Liver (tissue), 9 donors: ENCODE data around the gene TUBB2A. TPM values are rescaled to one million over a fixed set of nuclear protein-coding genes. Genes with fewer than 3 reads are reported as not detected.

ENCODE experiments used
- DNase-seq: peaks from one replicate; pipeline ENCODE4 v3.0.0-alpha.2; 2017; ENCODE audit warnings: low spot score
- H3K27ac ChIP-seq, 2 donors: one replicate each; pipeline ENCODE4 v1.7.0; 2013; ENCODE audit warnings: inconsistent platforms in 2 of 2, low read length in 2 of 2, control low read depth in 1 of 2, low read depth in 1 of 2, mild to moderate bottlenecking in 1 of 2
- H3K27me3 ChIP-seq, 4 donors: one replicate each; pipeline versions ENCODE4 v1.6.1 to v1.7.0; 2013; ENCODE audit warnings: low read length in 3 of 4, inconsistent platforms in 1 of 4, mild to moderate bottlenecking in 1 of 4, moderate library complexity in 1 of 4; ENCODE audit not compliant: control insufficient read depth in 4 of 4, insufficient read depth in 4 of 4
- H3K36me3 ChIP-seq, 4 donors: one replicate each; pipeline versions ENCODE4 v1.6.1 to v1.7.0; 2013; ENCODE audit warnings: low read length in 3 of 4, mild to moderate bottlenecking in 3 of 4, low read depth in 1 of 4, moderate library complexity in 1 of 4; ENCODE audit not compliant: control insufficient read depth in 4 of 4, insufficient read depth in 3 of 4
- H3K4me1 ChIP-seq, 4 donors: one replicate each; pipeline versions ENCODE4 v1.6.1 to v1.7.0; 2013; ENCODE audit warnings: low read length in 3 of 4, mild to moderate bottlenecking in 3 of 4, moderate library complexity in 1 of 4; ENCODE audit not compliant: control insufficient read depth in 4 of 4, insufficient read depth in 4 of 4
- H3K4me3 ChIP-seq, 3 donors: one replicate each; pipeline versions ENCODE4 v1.6.1 to v1.7.0; 2013; ENCODE audit warnings: low read length in 3 of 3, control low read depth in 1 of 3, low read depth in 1 of 3, mild to moderate bottlenecking in 1 of 3
- H3K9ac ChIP-seq, 2 donors: one replicate each; pipeline ENCODE4 v1.7.0; 2013; ENCODE audit warnings: low read length in 2 of 2, mild to moderate bottlenecking in 2 of 2, moderate library complexity in 2 of 2, control low read depth in 1 of 2, low read depth in 1 of 2
- H3K9me3 ChIP-seq, 4 donors: one replicate each; pipeline versions ENCODE4 v1.6.1 to v1.7.0; 2013; ENCODE audit warnings: low read length in 3 of 4; ENCODE audit not compliant: control insufficient read depth in 4 of 4
- ATF3 ChIP-seq: IDR thresholded peaks from 2 replicates; pipeline ENCODE4 v1.6.1; 2016; ENCODE audit warnings: antibody characterized with exemption
- CTCF ChIP-seq: fragments of 150-350 bp; IDR thresholded peaks from 2 replicates; pipeline ENCODE4 v1.5.1; 2017; ENCODE audit warnings: improper control_type of control experiment, low read depth, low read length; ENCODE audit not compliant: missing input control
- EGR1 ChIP-seq, 2 donors: IDR thresholded peaks; 2 replicates each; pipeline ENCODE4 v1.6.1; 2016 to 2018; ENCODE audit warnings: antibody characterized with exemption in 2 of 2, low read depth in 2 of 2
- FOXA1 ChIP-seq: IDR thresholded peaks from 2 replicates; pipeline ENCODE4 v1.6.1; 2016; ENCODE audit warnings: antibody characterized with exemption
- FOXA2 ChIP-seq: IDR thresholded peaks from 2 replicates; pipeline ENCODE4 v1.6.1; 2016; ENCODE audit warnings: antibody characterized with exemption
- GABPA ChIP-seq, 2 donors: IDR thresholded peaks in 1 of 2; conservative IDR thresholded peaks in 1 of 2; 2 replicates each; pipeline ENCODE4 v1.6.1; 2016; ENCODE audit warnings: antibody characterized with exemption in 2 of 2, mild to moderate bottlenecking in 1 of 2, moderate library complexity in 1 of 2
- HNF4A ChIP-seq, 2 donors: conservative IDR thresholded peaks; 2 replicates each; pipeline ENCODE4 v1.6.1; 2016; ENCODE audit warnings: antibody characterized with exemption in 2 of 2, mild to moderate bottlenecking in 2 of 2
- HNF4G ChIP-seq: IDR thresholded peaks from 2 replicates; pipeline ENCODE4 v1.6.1; 2016; ENCODE audit warnings: antibody characterized with exemption
- JUND ChIP-seq, 2 donors: IDR thresholded peaks; 2 replicates each; pipeline ENCODE4 v1.6.1; 2016; ENCODE audit warnings: antibody characterized with exemption in 2 of 2
- NR2F2 ChIP-seq: IDR thresholded peaks from 2 replicates; pipeline ENCODE4 v1.6.1; 2016; ENCODE audit warnings: antibody characterized with exemption
- RAD21 ChIP-seq, 2 donors: IDR thresholded peaks; 2 replicates each; pipeline ENCODE4 v1.6.1; 2016; ENCODE audit warnings: antibody characterized with exemption in 2 of 2, mild to moderate bottlenecking in 2 of 2
- REST ChIP-seq: IDR thresholded peaks from 2 replicates; pipeline ENCODE4 v1.6.1; 2016; ENCODE audit warnings: antibody characterized with exemption, mild to moderate bottlenecking
- RXRA ChIP-seq, 2 donors: IDR thresholded peaks; 2 replicates each; pipeline ENCODE4 v1.6.1; 2017 to 2018; ENCODE audit warnings: antibody characterized with exemption in 2 of 2, mild to moderate bottlenecking in 1 of 2
- SP1 ChIP-seq: IDR thresholded peaks from 2 replicates; pipeline ENCODE4 v1.6.1; 2018; ENCODE audit warnings: antibody characterized with exemption, mild to moderate bottlenecking
- TAF1 ChIP-seq: conservative IDR thresholded peaks from 2 replicates; pipeline ENCODE4 v1.6.1; 2016; ENCODE audit warnings: antibody characterized with exemption, mild to moderate bottlenecking
- YY1 ChIP-seq: IDR thresholded peaks from 2 replicates; pipeline ENCODE4 v1.6.1; 2016; ENCODE audit warnings: antibody characterized with exemption, mild to moderate bottlenecking
- WGBS: extraction: QIAGEN DNeasy Blood & Tissue Kit; methylation state at CpG from one replicate; pipeline ENCODE4 v1.1.7; 2013; 5-methylcytosine and 5-hydroxymethylcytosine counted together
- polyA plus RNA-seq, 2 donors: library from polyadenylated mRNA; stranded (reverse) in 1 of 2; unstranded in 1 of 2; fragments of 200-250 nt in 1 of 2; fragments of >200 nt in 1 of 2; fragmentation: Nextera tagmentation in 1 of 2; extraction: Ambion mirVana in 1 of 2; gene quantifications; one replicate each; pipeline versions ENCODE4 v1.2.1 to v1.2.3, GENCODE V29; 2013 to 2015
- total RNA-seq, 2 donors: library from RNA; depleted of rRNA; stranded (reverse); fragments of >200 nt; gene quantifications; one replicate each; pipeline ENCODE4 v1.2.3, GENCODE V29; 2014
- TF ChIP-seq, protein P1 (sequence below): IDR thresholded peaks from 2 replicates; pipeline ENCODE4 v1.6.1; 2016; ENCODE audit warnings: antibody characterized with exemption
- TF ChIP-seq, protein P2 (sequence below): IDR thresholded peaks from 2 replicates; pipeline ENCODE4 v1.6.1; 2016; ENCODE audit warnings: antibody characterized with exemption
- donor health status: healthy.
- donor health status: healthy.
- donor health status: healthy.
- donor health status: healthy.
- donor health status: healthy.

The TUBB2A gene
- total and polyA plus RNA-seq, 4 donors = 53.5 to 94.8 (median 88.1) TPM

DNA sequence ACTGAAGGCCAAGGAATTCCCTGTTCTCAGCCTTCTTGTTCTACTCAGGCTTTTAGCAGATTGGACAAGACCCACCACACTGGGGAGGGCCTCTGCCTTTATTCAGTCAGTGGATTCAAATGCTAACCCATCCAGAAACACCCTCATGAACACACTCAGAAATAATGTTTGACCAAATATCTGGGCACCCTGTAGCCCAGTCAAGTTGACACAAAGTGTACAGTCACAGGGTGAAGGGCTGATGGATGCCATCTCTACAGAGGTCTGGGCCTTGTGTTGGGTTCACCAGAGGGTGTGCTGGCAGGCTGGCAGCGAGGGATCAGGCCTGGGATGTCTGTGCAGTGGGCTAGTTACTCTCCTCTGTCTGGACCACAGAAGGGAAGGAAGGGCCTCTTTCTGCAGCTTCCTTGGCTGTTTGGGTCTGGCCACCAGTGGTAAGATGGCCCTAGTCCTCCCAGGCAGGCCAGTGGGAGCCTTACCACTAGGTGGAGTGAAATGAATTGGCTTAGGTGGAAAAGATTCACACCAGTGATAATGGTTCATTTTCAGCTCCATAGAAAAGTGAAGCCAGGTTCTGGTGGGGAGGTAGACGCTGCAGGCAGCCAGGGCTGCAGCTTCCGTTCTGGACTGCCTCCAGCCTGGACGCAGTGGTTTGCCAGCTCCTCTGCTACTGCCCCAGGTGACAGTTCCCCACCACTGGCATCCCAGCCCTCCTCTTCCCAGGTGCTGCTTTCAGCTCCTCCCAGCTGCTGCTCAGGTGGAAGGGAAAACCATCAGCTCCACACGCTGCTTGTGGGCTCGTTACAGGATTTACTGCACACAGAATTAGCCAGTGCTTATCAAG is 9.2 kb downstream of the TUBB2A start:
- TF ChIP-seq HNF4G = no peak
- no peak for TF ChIP-seq SP1
- no peak for TF ChIP-seq ATF3
- TF ChIP-seq RAD21 (IDR thresholded peaks at IDR 0.05) = no peak
- TF ChIP-seq, protein P1, sequence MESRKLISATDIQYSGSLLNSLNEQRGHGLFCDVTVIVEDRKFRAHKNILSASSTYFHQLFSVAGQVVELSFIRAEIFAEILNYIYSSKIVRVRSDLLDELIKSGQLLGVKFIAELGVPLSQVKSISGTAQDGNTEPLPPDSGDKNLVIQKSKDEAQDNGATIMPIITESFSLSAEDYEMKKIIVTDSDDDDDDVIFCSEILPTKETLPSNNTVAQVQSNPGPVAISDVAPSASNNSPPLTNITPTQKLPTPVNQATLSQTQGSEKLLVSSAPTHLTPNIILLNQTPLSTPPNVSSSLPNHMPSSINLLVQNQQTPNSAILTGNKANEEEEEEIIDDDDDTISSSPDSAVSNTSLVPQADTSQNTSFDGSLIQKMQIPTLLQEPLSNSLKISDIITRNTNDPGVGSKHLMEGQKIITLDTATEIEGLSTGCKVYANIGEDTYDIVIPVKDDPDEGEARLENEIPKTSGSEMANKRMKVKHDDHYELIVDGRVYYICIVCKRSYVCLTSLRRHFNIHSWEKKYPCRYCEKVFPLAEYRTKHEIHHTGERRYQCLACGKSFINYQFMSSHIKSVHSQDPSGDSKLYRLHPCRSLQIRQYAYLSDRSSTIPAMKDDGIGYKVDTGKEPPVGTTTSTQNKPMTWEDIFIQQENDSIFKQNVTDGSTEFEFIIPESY = no peak
- no peak for TF ChIP-seq HNF4A (conservative IDR thresholded peaks at IDR 0.05)
- TF ChIP-seq FOXA2 = no peak
- TF ChIP-seq, protein P2, sequence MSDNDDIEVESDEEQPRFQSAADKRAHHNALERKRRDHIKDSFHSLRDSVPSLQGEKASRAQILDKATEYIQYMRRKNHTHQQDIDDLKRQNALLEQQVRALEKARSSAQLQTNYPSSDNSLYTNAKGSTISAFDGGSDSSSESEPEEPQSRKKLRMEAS = no peak
- no peak for TF ChIP-seq RXRA (IDR thresholded peaks at IDR 0.05)
- no peak for TF ChIP-seq REST
- no peak for TF ChIP-seq NR2F2
- TF ChIP-seq EGR1 (IDR thresholded peaks at IDR 0.05; ENCODE audit: low read depth in 2 of 2) = no peak
- TF ChIP-seq YY1 = no peak
- no peak for TF ChIP-seq TAF1
- TF ChIP-seq GABPA (IDR thresholded peaks at IDR 0.05 in 1 of 2, conservative IDR thresholded peaks at IDR 0.05 in 1 of 2) = no peak
- DNase-seq = no peak
- no peaks in the 10 kb centered on the region for H3K27me3 ChIP-seq
- H3K9ac ChIP-seq = no peak overlapping the region
- H3K36me3 ChIP-seq = peaks cover 4 to 40% (median 23%) of the 10 kb centered on the region in 4 donors
- WGBS = 80% methylated on average over 6 of the region's 6 CpGs
- no peak overlapping the region for H3K27ac ChIP-seq
- no peak overlapping the region for H3K4me3 ChIP-seq
- H3K4me1 ChIP-seq = peaks cover 0 to 9% (median 1%) of the 10 kb centered on the region in 4 donors
- no peaks in the 10 kb centered on the region for H3K9me3 ChIP-seq

GRCh38 chr6:3144571-3144970 is 12.8 kb downstream of the TUBB2A start:
- Histone ChIP-seq H3K4me3 (no peak overlapping the region), H3K27ac (no peak overlapping the region), H3K9me3 (no peaks in the 10 kb centered on the region), H3K27me3 (no peaks in the 10 kb centered on the region), H3K4me1 (peaks cover under 1 to 15% (median 9%) of the 10 kb centered on the region in 4 donors), H3K36me3 (peaks cover 7 to 36% (median 24%) of the 10 kb centered on the region in 4 donors), H3K9ac (no peak overlapping the region)
- no peak for DNase-seq
- WGBS = 82% methylated on average over 8 of the region's 8 CpGs
- TF ChIP-seq, protein P1 = no peak
- TF ChIP-seq CTCF (no peak), HNF4A (conservative IDR thresholded peaks at IDR 0.05) (no peak), RAD21 (IDR thresholded peaks at IDR 0.05) (no peak), YY1 (no peak), RXRA (IDR thresholded peaks at IDR 0.05) (no peak), ATF3 (no peak), SP1 (no peak), FOXA2 (no peak), EGR1 (IDR thresholded peaks at IDR 0.05; ENCODE audit: low read depth in 2 of 2) (no peak), HNF4G (no peak), GABPA (IDR thresholded peaks at IDR 0.05 in 1 of 2, conservative IDR thresholded peaks at IDR 0.05 in 1 of 2) (no peak), FOXA1 (no peak), JUND (IDR thresholded peaks at IDR 0.05) (no peak)
- TF ChIP-seq, protein P2 = no peak
